Parathyroid adenoma (tissue), 2 donors: ENCODE data around the gene IRAK2.

Experiments used
- H2AFZ ChIP-seq: fragments of 300-600 bp; sonication (generic); one replicate; pipeline ENCODE4 v1.7.0; 2017; ENCODE audit warnings: antibody characterized with exemption, mild to moderate bottlenecking
- H3K27ac ChIP-seq: fragments of 300-600 bp; sonication (generic); one replicate; pipeline ENCODE4 v1.7.0; 2017
- H3K27me3 ChIP-seq: fragments of 300-600 bp; sonication (generic); one replicate; pipeline ENCODE4 v1.7.0; 2017; ENCODE audit warnings: low read length; ENCODE audit not compliant: control insufficient read depth, insufficient read depth
- H3K36me3 ChIP-seq: fragments of 300-600 bp; sonication (generic); one replicate; pipeline ENCODE4 v1.7.0; 2017; ENCODE audit warnings: low read length; ENCODE audit not compliant: control insufficient read depth, insufficient read depth
- H3K4me1 ChIP-seq: fragments of 300-600 bp; sonication (generic); one replicate; pipeline ENCODE4 v1.7.0; 2017; ENCODE audit warnings: control low read depth
- H3K4me2 ChIP-seq: fragments of 300-600 bp; sonication (generic); one replicate; pipeline ENCODE4 v1.7.0; 2017; ENCODE audit warnings: low read length
- H3K4me3 ChIP-seq: fragments of 300-600 bp; sonication (generic); one replicate; pipeline ENCODE4 v1.7.0; 2017; ENCODE audit warnings: low read depth, low read length
- H3K79me2 ChIP-seq: fragments of 300-600 bp; sonication (generic); one replicate; pipeline ENCODE4 v1.7.0; 2017; ENCODE audit warnings: control low read depth
- H3K9ac ChIP-seq: fragments of 300-600 bp; sonication (generic); one replicate; pipeline ENCODE4 v1.7.0; 2017; ENCODE audit warnings: mild to moderate bottlenecking
- H3K9me3 ChIP-seq: fragments of 300-600 bp; sonication (generic); one replicate; pipeline ENCODE4 v1.7.0; 2017; ENCODE audit warnings: low read length; ENCODE audit not compliant: control insufficient read depth
- TF ChIP-seq, protein P1 (sequence below): fragments of 300-600 bp; sonication (generic); IDR thresholded peaks from one replicate; pipeline ENCODE4 v1.7.0; 2017; ENCODE audit warnings: antibody characterized with exemption, mild to moderate bottlenecking
- donor health status: primary hyperparathyroidism.

Gene IRAK2

DNA sequence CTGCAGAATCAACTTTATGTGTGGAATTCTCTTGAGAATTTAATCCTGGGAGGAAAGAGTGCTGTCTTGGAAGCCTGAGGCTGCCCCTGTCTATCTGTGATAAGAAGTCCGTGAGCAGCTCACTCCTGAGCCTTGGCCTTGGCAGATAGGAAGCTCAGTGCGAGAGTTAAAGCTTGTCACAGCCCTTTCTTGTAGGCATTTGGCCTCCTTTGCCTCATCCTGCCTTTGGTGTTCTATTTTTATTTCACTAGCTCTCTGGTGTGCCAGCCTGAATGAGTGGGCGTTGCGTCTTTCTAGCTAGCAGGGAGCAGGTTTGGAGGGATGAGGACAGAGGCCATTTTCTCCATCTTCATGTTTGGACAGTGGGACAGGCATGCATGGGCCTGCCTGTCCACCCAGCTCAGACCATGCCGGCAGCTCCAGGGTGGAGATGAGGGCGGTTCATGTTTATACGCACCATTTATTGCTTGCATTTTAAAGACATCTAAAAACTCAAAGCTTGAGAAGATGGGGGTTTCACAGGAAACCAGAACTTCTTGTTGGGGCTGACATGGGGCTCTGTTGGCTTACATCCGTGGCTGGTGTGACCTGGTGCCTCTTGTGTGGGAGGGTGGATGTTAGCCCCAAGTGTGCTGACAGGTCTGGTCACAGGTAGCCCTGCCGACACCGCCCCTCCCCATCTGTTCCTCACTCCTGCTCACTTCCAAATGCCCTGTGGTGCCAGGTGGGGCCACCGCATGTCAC, 29.8 kb downstream of the IRAK2 start:
- Histone ChIP-seq H3K4me1 (peaks cover 3% of the 10 kb centered on the region), H3K4me3 (no peak overlapping the region), H2AFZ (no peak overlapping the region), H3K79me2 (no peaks in the 10 kb centered on the region), H3K4me2 (no peak overlapping the region), H3K27ac (no peak overlapping the region), H3K9me3 (no peaks in the 10 kb centered on the region), H3K36me3 (no peaks in the 10 kb centered on the region), H3K27me3 (no peaks in the 10 kb centered on the region), H3K9ac (no peak overlapping the region)
- TF ChIP-seq, protein P1, sequence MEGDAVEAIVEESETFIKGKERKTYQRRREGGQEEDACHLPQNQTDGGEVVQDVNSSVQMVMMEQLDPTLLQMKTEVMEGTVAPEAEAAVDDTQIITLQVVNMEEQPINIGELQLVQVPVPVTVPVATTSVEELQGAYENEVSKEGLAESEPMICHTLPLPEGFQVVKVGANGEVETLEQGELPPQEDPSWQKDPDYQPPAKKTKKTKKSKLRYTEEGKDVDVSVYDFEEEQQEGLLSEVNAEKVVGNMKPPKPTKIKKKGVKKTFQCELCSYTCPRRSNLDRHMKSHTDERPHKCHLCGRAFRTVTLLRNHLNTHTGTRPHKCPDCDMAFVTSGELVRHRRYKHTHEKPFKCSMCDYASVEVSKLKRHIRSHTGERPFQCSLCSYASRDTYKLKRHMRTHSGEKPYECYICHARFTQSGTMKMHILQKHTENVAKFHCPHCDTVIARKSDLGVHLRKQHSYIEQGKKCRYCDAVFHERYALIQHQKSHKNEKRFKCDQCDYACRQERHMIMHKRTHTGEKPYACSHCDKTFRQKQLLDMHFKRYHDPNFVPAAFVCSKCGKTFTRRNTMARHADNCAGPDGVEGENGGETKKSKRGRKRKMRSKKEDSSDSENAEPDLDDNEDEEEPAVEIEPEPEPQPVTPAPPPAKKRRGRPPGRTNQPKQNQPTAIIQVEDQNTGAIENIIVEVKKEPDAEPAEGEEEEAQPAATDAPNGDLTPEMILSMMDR = no peak

DNA sequence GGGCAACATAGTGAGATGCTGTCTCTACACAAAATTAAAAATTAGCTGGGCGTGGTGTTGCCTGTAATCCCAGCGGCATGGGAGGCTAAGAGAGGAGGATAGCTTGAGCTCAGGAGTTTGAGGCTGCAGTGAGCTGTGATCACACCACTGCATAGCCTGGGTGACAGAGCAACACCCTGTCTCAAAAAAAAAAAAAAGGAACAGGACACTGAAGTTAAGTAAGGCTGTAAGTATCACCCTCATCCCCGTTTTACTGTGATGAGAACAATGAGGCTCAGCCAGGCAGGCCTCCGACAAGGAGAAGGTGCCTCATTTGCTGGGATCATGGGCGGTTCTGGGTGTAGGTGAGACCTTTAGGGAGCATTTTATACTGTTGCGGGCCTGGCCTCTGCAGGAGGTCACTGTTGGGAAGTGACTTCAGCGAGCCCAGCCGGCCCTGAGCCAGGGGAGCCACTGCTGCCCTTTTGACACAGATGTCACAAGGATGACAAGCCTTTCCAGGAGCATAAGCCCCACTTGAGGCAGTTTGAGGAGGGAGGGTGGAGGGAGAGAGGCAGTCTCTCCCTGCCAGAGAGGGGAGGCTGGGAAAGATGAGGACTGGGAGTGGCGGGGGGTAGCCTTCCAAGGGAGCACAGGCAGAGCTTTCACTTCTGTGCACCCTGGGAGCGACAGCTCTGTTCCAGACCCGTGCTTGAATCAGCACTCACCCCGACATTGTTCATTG, 30.8 kb downstream of the IRAK2 start:
- TF ChIP-seq, protein P1 = no peak
- Histone ChIP-seq H3K4me2 (no peak overlapping the region), H3K36me3 (no peaks in the 10 kb centered on the region), H3K4me1 (peaks cover 3% of the 10 kb centered on the region), H2AFZ (no peak overlapping the region), H3K27me3 (no peaks in the 10 kb centered on the region), H3K4me3 (no peak overlapping the region), H3K79me2 (no peaks in the 10 kb centered on the region), H3K9ac (no peak overlapping the region), H3K27ac (no peak overlapping the region), H3K9me3 (no peaks in the 10 kb centered on the region)

DNA sequence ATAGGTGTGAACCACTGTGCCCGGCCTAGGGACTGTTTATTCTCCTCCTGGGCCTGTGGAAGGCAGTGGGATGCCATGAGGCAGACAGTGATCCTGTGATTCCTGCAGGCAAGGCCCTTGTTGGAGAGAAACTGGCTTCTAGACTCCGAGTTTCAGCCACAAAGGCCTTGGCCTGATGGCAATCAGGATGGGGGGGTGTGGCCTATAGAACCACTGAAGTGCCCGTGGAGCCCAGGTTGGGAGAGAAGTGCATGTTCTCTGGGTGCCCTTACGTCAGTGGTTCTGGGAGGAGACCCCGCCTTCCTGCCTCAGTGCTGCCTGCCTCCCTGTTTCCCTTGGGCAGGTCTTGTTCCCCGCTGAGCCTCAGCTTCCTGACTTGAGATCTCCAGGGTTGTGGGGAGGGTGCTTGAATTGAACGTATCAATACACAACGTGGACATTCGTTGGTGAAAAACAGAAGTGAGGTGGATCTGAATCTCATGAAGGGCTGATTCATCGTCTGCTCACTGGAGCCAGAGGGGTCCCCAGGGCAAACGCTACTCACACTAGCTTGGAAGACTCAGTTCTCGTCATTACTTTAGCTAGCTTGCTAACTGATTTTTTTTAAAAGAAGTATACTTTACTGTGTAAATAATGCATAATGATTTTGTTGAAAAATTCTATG, 31.8 kb downstream of the IRAK2 start:
- H3K79me2 ChIP-seq = no peaks in the 10 kb centered on the region
- H3K4me2 ChIP-seq = no peak overlapping the region
- TF ChIP-seq, protein P1 = no peak
- H2AFZ ChIP-seq = no peak overlapping the region
- no peaks in the 10 kb centered on the region for H3K9me3 ChIP-seq
- H3K27me3 ChIP-seq = no peaks in the 10 kb centered on the region
- H3K4me3 ChIP-seq = no peak overlapping the region
- no peak overlapping the region for H3K9ac ChIP-seq
- H3K4me1 ChIP-seq = peaks cover 3% of the 10 kb centered on the region
- H3K36me3 ChIP-seq = no peaks in the 10 kb centered on the region
- H3K27ac ChIP-seq = no peak overlapping the region

DNA sequence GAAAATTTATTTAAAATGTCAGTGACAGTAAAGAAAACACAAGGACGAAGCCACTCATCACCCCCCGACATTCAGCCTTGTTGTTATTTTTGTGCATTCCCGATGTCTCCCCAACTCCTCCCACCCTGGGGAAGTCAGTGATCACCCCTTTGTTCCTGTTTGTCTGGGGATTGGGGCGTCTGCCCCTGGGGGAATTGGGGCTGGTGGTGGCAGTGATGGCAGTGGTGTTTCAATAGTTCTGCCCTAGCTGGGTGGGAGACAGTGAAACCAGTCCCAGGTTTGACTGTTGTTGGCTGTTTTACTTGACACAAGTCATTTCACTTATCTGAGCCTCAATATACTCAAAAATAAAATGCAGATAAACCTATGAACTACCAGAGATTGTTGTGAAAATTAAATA, 33.5 kb downstream of the IRAK2 start:
- Histone ChIP-seq H3K4me1 (peaks cover 3% of the 10 kb centered on the region), H3K9ac (no peak overlapping the region), H3K4me2 (no peak overlapping the region), H3K79me2 (no peaks in the 10 kb centered on the region), H3K36me3 (no peaks in the 10 kb centered on the region), H3K4me3 (no peak overlapping the region), H3K27ac (no peak overlapping the region), H3K9me3 (no peaks in the 10 kb centered on the region), H2AFZ (no peak overlapping the region), H3K27me3 (no peaks in the 10 kb centered on the region)
- TF ChIP-seq, protein P1 = no peak
